Endodermal cell (in vitro differentiated cells): ENCODE measurements around the gene CHDH. TPM values are rescaled to one million over a fixed set of nuclear protein-coding genes. Genes with fewer than 3 reads are reported as not detected.

Experiments used
- DNase-seq: peaks from one replicate; pipeline ENCODE4 v3.0.0-alpha.2; 2017
- H3K27ac ChIP-seq: 2 replicates; pipeline ENCODE4 v1.5.1; 2013; ENCODE audit warnings: mild to moderate bottlenecking, low read depth, low read length, moderate library complexity
- H3K27me3 ChIP-seq: 2 replicates; pipeline ENCODE4 v1.6.1; 2013; ENCODE audit warnings: mild to moderate bottlenecking, low read length, moderate library complexity; ENCODE audit not compliant: insufficient read depth, control insufficient read depth, poor library complexity, severe bottlenecking
- H3K36me3 ChIP-seq: 2 replicates; pipeline ENCODE4 v1.7.0; 2013; ENCODE audit warnings: mild to moderate bottlenecking, low read length, moderate library complexity; ENCODE audit not compliant: control insufficient read depth, insufficient read depth
- H3K4me1 ChIP-seq: one replicate; pipeline ENCODE4 v1.7.0; 2013; ENCODE audit warnings: low read length; ENCODE audit not compliant: control insufficient read depth, insufficient read depth
- H3K4me3 ChIP-seq: 2 replicates; pipeline ENCODE4 v1.5.1; 2013; ENCODE audit warnings: mild to moderate bottlenecking, low read length, moderate library complexity
- H3K9ac ChIP-seq: 2 replicates; pipeline ENCODE4 v1.6.1; 2013; ENCODE audit warnings: mild to moderate bottlenecking, low read length, moderate library complexity; ENCODE audit not compliant: poor library complexity, severe bottlenecking; ENCODE audit errors: extremely low read depth
- H3K9me3 ChIP-seq: 2 replicates; pipeline ENCODE4 v1.6.1; 2013; ENCODE audit warnings: mild to moderate bottlenecking, low read length, moderate library complexity; ENCODE audit not compliant: control insufficient read depth
- H3K27ac Mint-ChIP-seq: 2 replicates; pipeline ENCODE4 v1.8.0; 2020; ENCODE audit warnings: mixed read lengths
- H3K27me3 Mint-ChIP-seq: 2 replicates; pipeline ENCODE4 v1.8.0; 2021; ENCODE audit warnings: mild to moderate bottlenecking, mixed read lengths; ENCODE audit not compliant: insufficient read depth
- H3K36me3 Mint-ChIP-seq: 2 replicates; pipeline ENCODE4 v1.8.0; 2020; ENCODE audit warnings: low read depth, mixed read lengths
- H3K4me1 Mint-ChIP-seq: 2 replicates; pipeline ENCODE4 v1.8.0; 2020; ENCODE audit warnings: mixed read lengths
- H3K4me3 Mint-ChIP-seq: 2 replicates; pipeline ENCODE4 v1.8.0; 2020; ENCODE audit warnings: mild to moderate bottlenecking, moderate library complexity, mixed read lengths
- H3K9me3 Mint-ChIP-seq: 2 replicates; pipeline ENCODE4 v1.8.0; 2020; ENCODE audit warnings: mild to moderate bottlenecking, mixed read lengths
- CTCF ChIP-seq: fragments of 200-600 bp; sonication (generic); conservative IDR thresholded peaks from 2 replicates; pipeline ENCODE4 v1.5.0; 2021; ENCODE audit warnings: antibody characterized with exemption, mild to moderate bottlenecking
- WGBS, 2 experiments: methylation state at CpG; one replicate each; pipeline versions ENCODE4 v1.1.5 to v1.1.7; 2013; ENCODE audit warnings: missing lambda C conversion rate in 2 of 2, mixed read lengths in 1 of 2; ENCODE audit not compliant: insufficient coverage in 1 of 2, insufficient read length in 1 of 2; 5-methylcytosine and 5-hydroxymethylcytosine counted together
- total RNA-seq, 2 donors: library from RNA; stranded (reverse); fragmentation: NEBNext Ultra II Directional in 1 of 2; extraction: Animal tissue kit (Norgen Biotek cat#: 25700) in 1 of 2; gene quantifications; 2 replicates in 1 of 2; 3 replicates in 1 of 2; pipeline ENCODE4 v1.2.1, GENCODE V29; 2021

The CHDH gene
- total RNA-seq, 2 donors from 2014 or later: 12.7 to 21.4 TPM

- Mint-ChIP-seq H3K4me1 (no peaks in the 10 kb centered on the region), H3K9me3 (no peaks in the 10 kb centered on the region), H3K27ac (no peak overlapping the region), H3K27me3 (peaks cover 2% of the 10 kb centered on the region), H3K4me3 (no peak overlapping the region), H3K36me3 (no peaks in the 10 kb centered on the region)
- no peak overlapping the region for H3K9ac ChIP-seq
- no peak overlapping the region for H3K27ac ChIP-seq
- H3K9me3 ChIP-seq: no peaks in the 10 kb centered on the region
- no peaks in the 10 kb centered on the region for H3K4me1 ChIP-seq
- H3K27me3 ChIP-seq: no peaks in the 10 kb centered on the region
- H3K4me3 ChIP-seq: no peak overlapping the region
- DNase-seq: peak; percentile 43
- no peak for TF ChIP-seq CTCF
- WGBS, 2 experiments: 90 to 92% methylated on average over 10 to 20 of the region's 20 CpGs
- H3K36me3 ChIP-seq: no peaks in the 10 kb centered on the region
Measured at GRCh38 chr3:53803816-53804695, 42.2 kb downstream of the CHDH start.

DNA sequence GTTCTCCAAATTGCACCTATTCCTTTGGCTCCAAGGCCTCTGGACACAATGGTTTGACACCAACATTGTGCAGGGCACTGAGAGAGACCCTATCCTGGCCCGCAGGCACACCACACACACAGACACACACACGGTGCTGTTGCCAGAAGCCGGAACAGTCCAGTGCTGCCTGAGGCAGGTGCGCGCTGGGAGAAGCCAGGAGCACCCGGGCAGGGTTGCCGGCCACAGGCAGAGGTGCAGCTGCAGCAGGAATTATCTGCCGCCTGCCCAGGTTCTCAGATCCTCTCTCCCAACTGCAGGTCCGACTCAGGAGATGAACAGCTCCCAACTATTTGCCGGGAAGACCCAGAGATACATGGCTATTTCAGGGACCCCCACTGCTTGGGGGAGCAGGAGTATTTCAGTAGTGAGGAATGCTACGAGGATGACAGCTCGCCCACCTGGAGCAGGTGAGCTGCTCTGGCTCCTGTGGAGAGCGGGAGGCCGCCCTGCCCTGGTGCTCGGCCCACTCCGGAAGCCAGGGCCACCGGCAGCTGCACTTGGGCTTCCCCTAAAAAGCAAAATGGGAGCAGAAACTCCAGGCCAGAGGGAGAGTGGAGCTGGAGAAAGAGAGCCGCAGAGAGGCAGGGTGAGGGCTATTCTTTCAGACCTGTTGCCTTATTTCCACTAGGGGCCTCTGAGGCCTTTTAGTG is 42.9 kb downstream of the CHDH start:
- Histone ChIP-seq H3K27ac (no peak overlapping the region), H3K4me1 (no peaks in the 10 kb centered on the region), H3K27me3 (no peaks in the 10 kb centered on the region), H3K4me3 (no peak overlapping the region), H3K36me3 (no peaks in the 10 kb centered on the region), H3K9ac (no peak overlapping the region), H3K9me3 (no peaks in the 10 kb centered on the region)
- 92 to 98% methylated on average over 8 to 18 of the region's 18 CpGs for WGBS, 2 experiments
- Mint-ChIP-seq H3K36me3 (no peaks in the 10 kb centered on the region), H3K27ac (no peak overlapping the region), H3K4me3 (no peak overlapping the region), H3K4me1 (no peaks in the 10 kb centered on the region), H3K9me3 (no peaks in the 10 kb centered on the region), H3K27me3 (peaks cover 2% of the 10 kb centered on the region)
- peak; percentile 48 for TF ChIP-seq CTCF
- DNase-seq: peak; percentile 55

- TF ChIP-seq CTCF: no peak
- WGBS, 2 experiments: 89 to 94% methylated on average over 8 of the region's 8 CpGs
- Histone ChIP-seq H3K4me1 (no peaks in the 10 kb centered on the region), H3K27ac (no peak overlapping the region), H3K9ac (no peak overlapping the region), H3K27me3 (no peaks in the 10 kb centered on the region), H3K36me3 (no peaks in the 10 kb centered on the region), H3K9me3 (no peaks in the 10 kb centered on the region), H3K4me3 (no peak overlapping the region)
- DNase-seq: no peak
- H3K27me3 Mint-ChIP-seq: peaks cover 2% of the 10 kb centered on the region
- H3K36me3 Mint-ChIP-seq: no peaks in the 10 kb centered on the region
- H3K9me3 Mint-ChIP-seq: no peaks in the 10 kb centered on the region
- no peak overlapping the region for H3K4me3 Mint-ChIP-seq
- no peak overlapping the region for H3K27ac Mint-ChIP-seq
- H3K4me1 Mint-ChIP-seq: no peaks in the 10 kb centered on the region
Measured at GRCh38 chr3:53802256-53802880, 43.9 kb downstream of the CHDH start.
